Mononuclear cell (primary cell): ENCODE data around the gene DOCK4. TPM values are rescaled to one million over a fixed set of nuclear protein-coding genes. Genes with fewer than 3 reads are reported as not detected.
"Not testable (repeated sequence)": the region's sequence is repeated elsewhere in the genome, so short reads cannot be mapped to it uniquely, and the experiment has no call there.

ENCODE experiments used
- H3K27me3 ChIP-seq: 2 replicates; pipeline ENCODE4 v1.6.0; 2011; ENCODE audit warnings: low read length, control low read depth; ENCODE audit not compliant: insufficient read depth
- H3K4me1 ChIP-seq: 2 replicates; pipeline ENCODE4 v1.5.1; 2011; ENCODE audit warnings: mild to moderate bottlenecking, low read length, control low read depth; ENCODE audit not compliant: insufficient read depth
- H3K4me3 ChIP-seq: 2 replicates; pipeline ENCODE4 v1.5.1; 2011; ENCODE audit warnings: mild to moderate bottlenecking, low read length, moderate library complexity
- H3K9me3 ChIP-seq: 2 replicates; pipeline ENCODE4 v1.5.1; 2011; ENCODE audit warnings: low read depth, mild to moderate bottlenecking, control low read depth, low read length
- total RNA-seq: library from RNA; depleted of rRNA; stranded (reverse); fragments of >200 nt; gene quantifications from one replicate; pipeline ENCODE4 v1.2.3, GENCODE V29; 2012

Gene DOCK4, protein sequence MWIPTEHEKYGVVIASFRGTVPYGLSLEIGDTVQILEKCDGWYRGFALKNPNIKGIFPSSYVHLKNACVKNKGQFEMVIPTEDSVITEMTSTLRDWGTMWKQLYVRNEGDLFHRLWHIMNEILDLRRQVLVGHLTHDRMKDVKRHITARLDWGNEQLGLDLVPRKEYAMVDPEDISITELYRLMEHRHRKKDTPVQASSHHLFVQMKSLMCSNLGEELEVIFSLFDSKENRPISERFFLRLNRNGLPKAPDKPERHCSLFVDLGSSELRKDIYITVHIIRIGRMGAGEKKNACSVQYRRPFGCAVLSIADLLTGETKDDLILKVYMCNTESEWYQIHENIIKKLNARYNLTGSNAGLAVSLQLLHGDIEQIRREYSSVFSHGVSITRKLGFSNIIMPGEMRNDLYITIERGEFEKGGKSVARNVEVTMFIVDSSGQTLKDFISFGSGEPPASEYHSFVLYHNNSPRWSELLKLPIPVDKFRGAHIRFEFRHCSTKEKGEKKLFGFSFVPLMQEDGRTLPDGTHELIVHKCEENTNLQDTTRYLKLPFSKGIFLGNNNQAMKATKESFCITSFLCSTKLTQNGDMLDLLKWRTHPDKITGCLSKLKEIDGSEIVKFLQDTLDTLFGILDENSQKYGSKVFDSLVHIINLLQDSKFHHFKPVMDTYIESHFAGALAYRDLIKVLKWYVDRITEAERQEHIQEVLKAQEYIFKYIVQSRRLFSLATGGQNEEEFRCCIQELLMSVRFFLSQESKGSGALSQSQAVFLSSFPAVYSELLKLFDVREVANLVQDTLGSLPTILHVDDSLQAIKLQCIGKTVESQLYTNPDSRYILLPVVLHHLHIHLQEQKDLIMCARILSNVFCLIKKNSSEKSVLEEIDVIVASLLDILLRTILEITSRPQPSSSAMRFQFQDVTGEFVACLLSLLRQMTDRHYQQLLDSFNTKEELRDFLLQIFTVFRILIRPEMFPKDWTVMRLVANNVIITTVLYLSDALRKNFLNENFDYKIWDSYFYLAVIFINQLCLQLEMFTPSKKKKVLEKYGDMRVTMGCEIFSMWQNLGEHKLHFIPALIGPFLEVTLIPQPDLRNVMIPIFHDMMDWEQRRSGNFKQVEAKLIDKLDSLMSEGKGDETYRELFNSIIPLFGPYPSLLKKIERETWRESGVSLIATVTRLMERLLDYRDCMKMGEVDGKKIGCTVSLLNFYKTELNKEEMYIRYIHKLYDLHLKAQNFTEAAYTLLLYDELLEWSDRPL (N-terminal part only)
- total RNA-seq = 5.6 TPM

GRCh38 chr7:112206238-112206990, at the start of gene DOCK4, which contains the start of gene ZNF277:
DOCK4 (minus strand) TSS chr7:112206399; CDS start chr7:112206138, 261 bp downstream.
ZNF277 (plus strand) TSS chr7:112206695; CDS start chr7:112206717, 22 bp downstream.
- H3K9me3 ChIP-seq = no peaks in the 10 kb centered on the region
- peak within 1 kb of the TSS; percentile 95 for H3K4me3 ChIP-seq
- H3K4me1 ChIP-seq = peaks cover 35% of the 10 kb centered on the region
- H3K27me3 ChIP-seq = peaks cover 34% of the 10 kb centered on the region

- Histone ChIP-seq H3K27me3 (no peaks in the 10 kb centered on the region), H3K4me3 (no peak overlapping the region), H3K4me1 (no peaks in the 10 kb centered on the region), H3K9me3 (no peaks in the 10 kb centered on the region)
These were observed 49.2 kb upstream of the DOCK4 start for GRCh38 chr7:112255388-112255720.

- Histone ChIP-seq H3K4me1 (no peaks in the 10 kb centered on the region), H3K4me3 (no peak overlapping the region), H3K9me3 (no peaks in the 10 kb centered on the region), H3K27me3 (no peaks in the 10 kb centered on the region)
These were observed 48.6 kb upstream of the DOCK4 start for GRCh38 chr7:112254709-112255387.

DNA sequence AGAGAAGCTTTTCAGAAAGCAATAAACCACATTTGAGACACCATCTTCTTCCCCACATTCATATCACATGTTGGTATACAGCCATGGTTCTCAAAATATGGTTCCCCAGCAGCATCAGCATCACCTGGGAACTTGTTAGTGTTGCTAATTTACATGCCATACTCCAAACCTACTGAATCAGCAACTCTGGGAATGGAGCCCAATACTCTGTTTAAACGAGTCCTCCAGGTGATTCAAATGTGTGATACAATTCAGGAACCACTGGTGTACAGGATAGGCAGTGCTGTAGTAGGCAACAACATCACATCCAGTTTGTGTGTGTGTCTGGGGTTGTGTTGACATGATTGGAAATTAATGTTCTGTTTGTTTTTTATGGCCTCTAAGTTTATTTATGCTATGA, 48.0 kb upstream of the DOCK4 start:
- H3K4me3 ChIP-seq = no peak overlapping the region
- no peaks in the 10 kb centered on the region for H3K9me3 ChIP-seq
- H3K27me3 ChIP-seq = no peaks in the 10 kb centered on the region
- no peaks in the 10 kb centered on the region for H3K4me1 ChIP-seq

DNA sequence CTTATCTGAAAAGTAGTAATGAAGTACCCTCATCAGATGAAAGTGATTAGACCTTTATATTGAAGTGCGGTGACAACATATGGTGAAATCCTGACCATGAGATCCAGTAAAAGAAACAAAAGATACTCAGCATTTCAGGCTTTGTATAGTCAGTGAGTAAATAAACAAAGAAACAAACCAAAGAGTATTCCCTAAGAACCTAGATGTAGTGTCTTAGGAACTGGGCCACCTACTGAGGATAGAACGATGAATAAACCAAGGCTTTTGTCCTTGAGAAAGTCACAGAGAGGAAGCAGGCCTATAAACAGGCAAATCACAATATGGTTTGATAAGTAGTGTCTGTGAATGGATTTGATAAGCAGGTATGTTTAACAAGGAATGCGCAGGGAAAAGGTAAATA, 46.5 kb upstream of the DOCK4 start:
- Histone ChIP-seq H3K4me1 (no peaks in the 10 kb centered on the region), H3K9me3 (no peaks in the 10 kb centered on the region), H3K4me3 (no peak overlapping the region), H3K27me3 (no peaks in the 10 kb centered on the region)

DNA sequence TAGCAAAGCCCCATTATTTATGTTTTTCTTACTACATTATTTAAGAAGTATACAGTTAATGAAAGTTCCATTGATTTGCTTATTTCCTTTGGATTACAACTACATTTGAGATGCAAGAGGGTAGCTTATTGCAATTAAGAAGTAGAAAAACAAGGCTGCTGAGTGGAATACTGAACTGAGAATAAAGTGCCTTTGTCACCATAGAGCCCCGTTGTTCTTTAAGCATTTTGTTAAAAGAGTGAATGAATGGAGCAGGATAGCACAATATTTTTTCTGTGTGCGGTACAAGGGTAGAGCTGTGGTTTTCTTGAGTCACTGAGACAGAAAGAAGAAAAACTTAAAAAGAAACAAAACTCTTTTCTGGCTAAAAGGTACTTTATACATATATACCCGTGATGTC, 45.9 kb upstream of the DOCK4 start:
- Histone ChIP-seq H3K4me3 (no peak overlapping the region), H3K27me3 (no peaks in the 10 kb centered on the region), H3K9me3 (no peaks in the 10 kb centered on the region), H3K4me1 (no peaks in the 10 kb centered on the region)

GRCh38 chr7:112249967-112250366, 43.8 kb upstream of the DOCK4 start:
- H3K9me3 ChIP-seq, H3K4me3 ChIP-seq, H3K4me1 ChIP-seq, H3K27me3 ChIP-seq: not testable (repeated sequence)

DNA sequence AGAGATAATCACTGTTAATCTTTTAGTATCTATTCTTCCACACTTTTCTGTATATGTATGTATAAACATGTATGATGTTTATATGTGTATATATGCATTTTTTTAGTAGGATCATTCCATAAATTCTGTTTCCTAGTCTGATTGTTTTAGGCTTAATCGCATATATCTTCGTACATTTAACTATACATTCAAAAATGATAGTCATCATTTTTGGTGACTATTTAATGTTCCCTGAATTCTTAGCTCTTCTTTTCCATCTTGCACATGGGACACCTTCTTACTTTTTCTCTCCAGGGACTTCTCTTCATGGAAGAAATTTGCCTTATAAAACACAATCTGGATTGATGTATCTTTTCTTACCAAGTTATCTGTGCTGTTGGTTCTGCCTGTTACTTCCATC, 42.4 kb upstream of the DOCK4 start:
- Histone ChIP-seq H3K4me1 (no peaks in the 10 kb centered on the region), H3K4me3 (no peak overlapping the region), H3K9me3 (no peaks in the 10 kb centered on the region), H3K27me3 (no peaks in the 10 kb centered on the region)

DNA sequence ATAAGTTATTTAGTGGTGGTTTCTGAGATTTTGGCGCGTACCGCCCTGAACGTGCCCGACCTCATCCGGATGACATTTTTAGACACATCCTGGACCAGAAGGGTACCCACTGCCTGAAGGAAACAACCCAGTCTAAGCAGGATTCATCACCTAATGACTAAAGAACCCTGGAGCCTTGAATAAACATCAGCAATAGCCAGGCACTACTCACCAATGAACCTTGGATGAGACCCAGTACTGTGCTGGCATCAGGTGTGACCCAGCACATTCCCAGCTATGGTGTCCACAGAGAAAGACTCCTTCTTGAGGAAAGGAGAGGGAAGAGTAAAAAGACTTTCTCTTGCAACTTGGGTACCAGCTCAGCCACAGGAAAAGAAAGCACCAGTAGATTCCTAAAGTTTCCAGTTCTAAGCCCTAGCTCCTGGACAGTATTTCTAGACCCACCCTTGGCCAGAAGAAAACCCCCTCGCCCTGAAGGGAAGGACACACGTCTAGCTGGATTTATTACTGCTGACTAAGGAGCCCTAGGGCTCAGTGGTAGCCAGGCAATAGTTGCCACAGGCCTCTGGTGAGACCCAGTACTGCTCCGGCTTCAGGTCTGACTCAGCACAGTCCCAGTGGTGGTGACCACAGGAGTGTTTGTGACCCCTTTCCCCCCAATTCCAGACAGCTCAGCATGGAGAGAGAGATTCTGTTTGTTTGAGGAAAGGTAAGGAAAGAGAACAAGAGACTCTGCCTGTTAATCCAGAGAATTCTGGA, 32.8 kb upstream of the DOCK4 start:
- H3K27me3 ChIP-seq = no peaks in the 10 kb centered on the region
- no peaks in the 10 kb centered on the region for H3K4me1 ChIP-seq
- H3K4me3 ChIP-seq = no peak overlapping the region
- H3K9me3 ChIP-seq = no peaks in the 10 kb centered on the region

DNA sequence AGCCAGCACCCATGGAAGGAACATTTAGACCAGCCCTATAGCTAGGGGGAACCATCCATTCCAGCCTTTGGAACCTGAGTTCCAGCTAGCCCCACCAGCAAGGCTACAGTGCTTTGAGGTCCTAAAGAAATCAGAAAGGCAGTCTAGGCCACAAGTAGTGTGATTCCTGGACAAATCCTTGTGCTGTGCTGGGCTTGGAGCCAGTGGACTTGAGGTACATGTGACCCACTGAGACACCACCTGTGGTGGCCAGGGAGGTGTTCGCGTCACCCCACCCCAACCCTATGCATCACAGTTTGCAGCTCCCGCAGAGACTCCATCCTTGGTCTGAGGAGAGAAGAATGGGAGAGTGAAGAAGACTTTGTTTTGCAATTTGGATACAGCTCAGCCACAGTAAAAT, 32.1 kb upstream of the DOCK4 start:
- H3K27me3 ChIP-seq = no peaks in the 10 kb centered on the region
- no peaks in the 10 kb centered on the region for H3K4me1 ChIP-seq
- H3K9me3 ChIP-seq = no peaks in the 10 kb centered on the region
- no peak overlapping the region for H3K4me3 ChIP-seq

DNA sequence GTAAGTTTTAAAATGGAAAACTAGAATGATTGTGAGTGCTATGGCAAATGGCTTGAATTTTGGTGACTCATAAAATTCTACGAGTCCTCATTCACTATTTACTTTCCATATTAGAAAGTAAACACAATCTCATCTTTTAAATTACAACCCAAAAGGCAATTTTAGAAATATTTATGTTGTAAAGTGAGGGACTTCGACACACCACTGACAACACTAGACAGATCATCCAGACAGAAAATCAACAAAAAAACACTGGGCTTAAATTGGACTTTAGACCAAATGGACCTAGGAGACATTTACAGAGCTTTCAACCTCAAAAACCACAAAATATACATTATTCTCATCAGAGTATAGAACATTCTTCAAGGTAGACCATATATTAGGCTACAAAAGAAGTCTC, 30.4 kb upstream of the DOCK4 start:
- Histone ChIP-seq H3K9me3 (no peaks in the 10 kb centered on the region), H3K4me1 (no peaks in the 10 kb centered on the region), H3K27me3 (no peaks in the 10 kb centered on the region), H3K4me3 (no peak overlapping the region)

GRCh38 chr7:112234147-112234546, 27.9 kb upstream of the DOCK4 start:
- Histone ChIP-seq H3K4me1 (no peaks in the 10 kb centered on the region), H3K27me3 (no peaks in the 10 kb centered on the region), H3K9me3 (no peaks in the 10 kb centered on the region), H3K4me3 (no peak overlapping the region)

DNA sequence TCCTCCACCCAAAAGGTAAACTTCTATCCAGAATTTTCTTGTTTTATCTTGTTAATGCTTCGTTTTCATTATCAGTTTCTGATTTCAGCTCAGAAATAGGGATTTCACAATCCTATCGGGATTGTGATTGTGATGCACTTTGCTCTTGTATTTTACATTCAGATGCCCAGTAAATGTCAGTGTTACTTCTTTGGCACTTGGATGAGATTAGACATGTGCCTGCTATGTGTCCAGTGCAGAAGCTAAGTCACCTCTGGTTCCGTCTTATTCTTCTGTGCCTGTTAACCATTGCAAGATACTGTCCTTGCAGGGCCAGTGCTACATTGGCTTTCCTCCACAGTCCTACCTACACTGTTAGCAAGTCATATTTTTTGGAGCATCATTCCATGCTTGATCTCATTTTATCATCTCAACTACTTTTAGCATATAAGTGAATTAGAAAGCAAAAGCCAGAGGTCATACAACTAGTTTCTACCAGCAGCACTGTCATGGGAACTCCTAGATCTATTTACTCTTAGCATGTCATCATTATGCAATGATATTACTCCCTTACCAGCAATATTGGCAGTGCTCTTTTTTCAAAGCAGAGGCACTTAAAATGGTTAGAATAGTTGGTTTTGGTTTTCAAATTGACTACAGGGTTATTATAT, 27.0 kb upstream of the DOCK4 start:
- Histone ChIP-seq H3K9me3 (no peaks in the 10 kb centered on the region), H3K27me3 (no peaks in the 10 kb centered on the region), H3K4me1 (no peaks in the 10 kb centered on the region), H3K4me3 (no peak overlapping the region)
